DMS 273 (cell line): ENCODE results near the gene ZBTB21.
A peak's percentile ranks its signal among the peaks of the same experiment; 100 is the strongest.

Experiments
- DNase-seq: peaks from one replicate; lab custom pipeline; 2025; ENCODE audit not compliant: unreplicated experiment; lab: John Stamatoyannopoulos, UW

ZBTB21 gene

DNA sequence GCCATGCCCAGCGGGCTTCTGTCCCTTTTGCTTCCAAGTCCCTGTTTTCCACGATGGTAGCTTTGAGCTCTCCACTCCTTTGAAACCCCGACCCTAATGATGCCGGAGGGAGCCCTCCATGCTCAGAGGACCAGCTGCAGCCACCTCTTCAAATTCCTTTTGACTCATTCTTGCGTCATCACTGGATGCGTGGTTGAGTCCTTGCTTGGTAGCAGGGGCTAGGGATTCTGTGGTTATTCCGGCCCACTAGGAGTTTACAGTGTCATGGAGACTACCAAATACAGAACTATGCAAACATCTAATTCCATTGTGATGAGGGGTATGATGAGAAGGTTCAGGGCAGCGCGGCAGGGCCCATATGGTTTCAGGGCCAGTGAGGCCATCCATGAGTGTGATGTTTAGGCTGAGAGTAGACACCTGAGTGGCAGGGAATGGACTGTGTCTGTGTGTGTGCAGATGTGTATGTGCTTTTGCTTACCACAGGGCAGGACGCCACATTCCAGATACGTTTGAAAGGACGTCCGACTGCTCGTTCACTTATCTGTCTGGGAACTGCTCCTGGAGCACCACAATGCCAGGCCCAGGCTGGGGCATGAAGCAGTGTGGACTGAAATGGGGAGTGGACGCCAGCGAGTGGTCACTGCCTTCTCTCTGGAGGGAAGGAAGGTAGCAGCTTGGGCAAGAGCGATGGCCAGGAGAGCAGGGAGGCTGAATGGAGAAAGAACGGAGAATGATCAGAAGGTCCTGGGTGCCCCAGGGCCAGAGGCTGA lies 30.4 kb upstream of the ZBTB21 start:
- no peak for DNase-seq

DNA sequence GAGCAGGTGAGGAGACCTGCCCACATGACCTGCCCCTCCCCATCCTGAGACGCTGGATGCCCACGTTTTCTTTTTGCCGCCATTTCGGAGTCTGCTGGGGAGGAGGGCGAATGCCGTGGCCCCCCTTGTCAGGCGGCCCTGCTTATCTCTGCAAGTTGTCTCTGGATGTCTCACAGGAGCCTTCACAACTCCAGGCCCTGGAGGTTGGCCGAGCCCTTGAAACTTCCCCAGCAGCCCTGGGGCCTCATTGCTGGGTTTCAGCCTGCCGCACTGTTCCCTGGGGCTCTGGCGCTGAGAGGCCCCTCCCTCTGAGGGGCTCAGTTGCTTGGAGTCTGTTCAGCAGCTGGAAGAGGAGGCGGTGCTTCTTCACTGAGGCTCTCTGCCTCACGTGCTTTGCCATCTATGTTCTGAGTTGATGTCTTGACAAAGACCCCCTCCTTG lies 29.8 kb upstream of the ZBTB21 start:
- peak; percentile 71 for DNase-seq

DNA sequence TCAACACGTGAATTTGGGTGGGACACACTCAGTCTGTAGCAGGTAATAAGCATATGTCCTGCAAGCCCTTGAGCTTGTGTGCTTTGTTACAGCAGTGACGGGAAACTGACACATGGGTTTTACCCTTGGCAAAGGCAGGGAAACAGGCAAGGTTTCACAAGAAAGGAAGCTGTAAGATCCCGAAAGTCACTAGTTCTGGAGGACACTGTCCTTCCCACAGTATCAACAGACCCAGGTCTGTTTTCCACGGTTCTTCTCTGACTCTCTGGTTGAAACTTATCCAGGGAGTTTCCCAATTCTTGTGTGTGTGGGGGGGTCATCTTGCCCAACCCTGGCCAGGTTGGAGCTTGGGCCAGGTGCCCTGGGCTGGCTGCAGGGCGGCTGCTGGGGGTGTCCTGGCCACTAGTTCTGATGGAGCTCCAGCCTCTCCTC lies 29.3 kb upstream of the ZBTB21 start:
- peak; percentile 87 for DNase-seq

DNA sequence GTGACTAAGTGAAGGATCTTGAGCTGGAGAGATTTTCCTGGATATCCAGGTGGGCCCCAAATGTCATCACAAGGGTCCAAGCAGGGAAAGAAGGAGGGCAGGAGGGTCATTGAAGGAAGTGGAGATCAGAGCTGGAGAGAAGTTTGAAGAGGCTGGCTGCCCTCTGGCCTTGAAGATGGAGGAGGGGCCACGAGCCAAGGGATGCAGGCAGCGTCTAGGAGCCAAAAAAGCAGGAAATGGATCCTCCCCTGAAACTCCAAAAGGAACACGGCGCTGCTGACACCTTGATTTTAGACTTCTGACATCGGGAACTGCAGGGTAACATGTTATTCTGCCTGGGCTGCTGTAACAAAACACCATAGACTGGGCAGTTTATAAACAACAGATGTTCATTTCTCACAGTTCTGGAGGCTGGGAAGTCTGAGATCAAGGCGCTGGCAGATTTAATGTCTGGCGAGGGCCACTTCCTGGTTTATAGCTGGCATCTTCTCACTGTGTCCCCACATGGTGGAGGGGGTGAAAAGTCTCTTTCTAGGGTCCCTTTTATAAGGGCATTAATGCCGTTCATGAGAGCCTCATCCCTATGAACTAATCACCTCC lies 28.8 kb upstream of the ZBTB21 start:
- peak; percentile 95 for DNase-seq

DNA sequence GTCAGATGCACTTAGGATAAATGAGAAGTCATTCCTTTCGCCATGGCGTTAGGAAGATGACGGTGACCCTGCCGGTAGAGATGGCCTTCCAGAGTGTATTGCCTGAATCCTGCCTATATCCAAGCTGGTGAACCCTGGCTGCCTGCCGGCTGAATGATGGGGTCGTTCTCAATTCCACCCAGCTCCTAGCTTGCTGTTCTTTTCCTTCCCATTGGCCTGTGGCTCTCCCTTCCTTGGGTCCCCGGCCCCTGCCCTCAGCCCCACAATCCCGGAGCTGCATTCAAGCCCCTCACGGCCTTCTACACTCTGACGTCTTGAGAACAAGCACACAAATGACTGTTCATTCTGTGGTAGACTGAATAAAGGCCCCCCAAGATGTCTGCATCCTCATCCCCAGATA lies 28.2 kb upstream of the ZBTB21 start:
- no peak for DNase-seq

- no peak for DNase-seq
These were observed 27.8 kb upstream of the ZBTB21 start for GRCh38 chr21:42037943-42038342.

GRCh38 chr21:42037516-42037915 lies 27.4 kb upstream of the ZBTB21 start:
- DNase-seq: no peak

- DNase-seq: no peak
These were observed 26.2 kb upstream of the ZBTB21 start for GRCh38 chr21:42036313-42036712.

- no peak for DNase-seq
These were observed 22.8 kb upstream of the ZBTB21 start for GRCh38 chr21:42032968-42033367.

GRCh38 chr21:42032266-42032665 lies 22.1 kb upstream of the ZBTB21 start:
- DNase-seq: no peak

- DNase-seq: no peak
These were observed 21.7 kb upstream of the ZBTB21 start for GRCh38 chr21:42031816-42032215.

DNA sequence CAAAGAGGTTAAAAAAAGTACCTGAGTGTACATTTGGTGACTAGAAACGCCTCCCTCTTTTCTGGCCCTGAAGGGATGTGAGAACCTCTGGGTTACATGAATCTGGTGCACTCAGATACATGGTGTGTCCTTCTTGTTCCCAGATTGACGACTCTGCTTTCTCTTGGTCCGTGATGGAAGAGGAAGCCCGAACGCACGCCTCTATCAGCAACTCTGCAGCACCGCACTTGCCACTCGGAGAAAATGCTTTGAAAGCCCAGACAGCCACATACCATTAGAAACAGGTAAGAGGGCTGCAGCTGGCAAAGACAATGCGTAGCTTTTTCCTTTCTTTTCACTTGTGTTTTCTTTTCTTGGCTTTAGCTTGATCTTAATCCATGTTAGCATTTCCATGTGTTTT lies 21.1 kb upstream of the ZBTB21 start:
- no peak for DNase-seq

GRCh38 chr21:42030311-42030710 lies 20.2 kb upstream of the ZBTB21 start:
- no peak for DNase-seq

GRCh38 chr21:42028766-42029425 lies 18.7 kb upstream of the ZBTB21 start:
- DNase-seq: peak; percentile 30

- DNase-seq: peak; percentile 60
These were observed 17.9 kb upstream of the ZBTB21 start for GRCh38 chr21:42027822-42028765.

DNA sequence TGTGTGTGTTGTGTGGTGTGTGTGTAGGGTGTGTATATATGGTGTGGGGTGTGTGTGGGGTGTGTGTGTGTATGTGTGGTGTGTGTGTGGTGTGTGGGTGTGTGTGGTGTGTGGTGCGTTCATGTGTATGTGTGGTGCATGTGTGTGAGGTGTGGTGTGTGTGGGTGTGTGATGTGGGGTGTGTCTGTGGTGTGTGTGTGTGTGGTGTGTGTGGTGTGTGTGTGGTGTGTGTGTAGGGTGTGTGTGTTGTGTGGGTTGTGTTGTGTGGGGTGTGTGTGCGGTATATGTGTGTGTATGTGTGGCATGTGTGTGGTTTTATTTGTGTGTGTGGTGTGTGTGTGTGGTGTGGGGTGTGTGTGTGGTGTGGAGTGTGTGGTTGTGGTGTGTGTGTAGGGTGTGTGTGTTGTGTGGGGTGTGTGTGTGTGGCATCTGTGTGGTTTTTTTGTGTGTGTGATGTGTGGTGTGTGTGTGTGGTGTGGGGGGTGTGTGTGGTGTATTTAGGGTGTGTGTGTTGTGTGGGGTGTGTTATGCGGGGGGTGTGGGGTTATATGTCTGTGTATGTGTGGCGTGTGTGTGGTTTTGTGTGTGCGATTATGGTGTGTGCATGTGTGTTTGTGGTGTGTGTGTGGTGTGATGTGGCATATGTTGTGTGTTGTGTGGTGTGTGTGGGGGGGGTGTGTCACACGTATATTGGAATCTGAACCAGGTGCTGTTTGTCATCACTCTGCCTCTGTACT lies 17.1 kb upstream of the ZBTB21 start:
- no peak for DNase-seq

- no peak for DNase-seq
These were observed 15.9 kb upstream of the ZBTB21 start for GRCh38 chr21:42026082-42026435.

DNA sequence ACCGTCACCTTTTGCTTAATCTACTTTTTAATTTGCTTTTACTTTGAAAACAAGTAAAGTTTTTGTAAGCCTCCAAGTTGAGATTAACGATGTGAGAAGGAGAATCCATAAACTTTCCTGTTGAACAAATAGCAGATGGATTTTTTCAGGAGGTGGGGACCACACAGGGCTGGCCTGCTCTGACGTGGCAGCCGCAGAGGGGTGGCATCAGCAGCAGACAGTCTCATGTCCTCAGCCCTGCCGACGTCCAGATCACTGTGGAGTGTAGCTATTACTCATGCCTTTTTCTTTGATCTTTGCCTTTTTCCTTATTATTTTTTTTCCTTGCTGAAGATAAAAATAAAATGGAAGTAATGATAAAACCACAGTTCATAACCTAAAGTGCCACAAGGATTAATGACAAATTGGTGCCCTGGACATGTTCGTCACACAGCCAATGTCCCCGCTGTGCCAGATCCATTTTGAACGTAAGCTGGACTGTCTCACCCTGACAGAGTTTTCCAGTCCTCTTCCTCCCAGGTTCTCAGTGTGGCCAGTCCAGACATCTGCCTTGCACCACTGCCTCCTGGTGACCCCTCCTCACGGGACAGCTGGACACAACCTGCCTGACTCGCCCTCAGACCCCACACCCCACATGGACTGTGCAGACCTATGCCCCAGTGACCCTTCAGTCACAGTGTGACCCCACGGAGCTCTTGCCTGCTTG lies 15.4 kb upstream of the ZBTB21 start:
- DNase-seq: no peak

GRCh38 chr21:42022906-42023305 lies 12.7 kb upstream of the ZBTB21 start:
- no peak for DNase-seq

- DNase-seq: no peak
These were observed 11.9 kb upstream of the ZBTB21 start for GRCh38 chr21:42022091-42022430.
